ENCODE results near the gene RPL18. TPM values are rescaled to one million over a fixed set of nuclear protein-coding genes. Genes with fewer than 3 reads are reported as not detected.

Gene RPL18
- total and polyA plus RNA-seq, 12 donors: 493 to 2,257 (median 564) TPM

DNA sequence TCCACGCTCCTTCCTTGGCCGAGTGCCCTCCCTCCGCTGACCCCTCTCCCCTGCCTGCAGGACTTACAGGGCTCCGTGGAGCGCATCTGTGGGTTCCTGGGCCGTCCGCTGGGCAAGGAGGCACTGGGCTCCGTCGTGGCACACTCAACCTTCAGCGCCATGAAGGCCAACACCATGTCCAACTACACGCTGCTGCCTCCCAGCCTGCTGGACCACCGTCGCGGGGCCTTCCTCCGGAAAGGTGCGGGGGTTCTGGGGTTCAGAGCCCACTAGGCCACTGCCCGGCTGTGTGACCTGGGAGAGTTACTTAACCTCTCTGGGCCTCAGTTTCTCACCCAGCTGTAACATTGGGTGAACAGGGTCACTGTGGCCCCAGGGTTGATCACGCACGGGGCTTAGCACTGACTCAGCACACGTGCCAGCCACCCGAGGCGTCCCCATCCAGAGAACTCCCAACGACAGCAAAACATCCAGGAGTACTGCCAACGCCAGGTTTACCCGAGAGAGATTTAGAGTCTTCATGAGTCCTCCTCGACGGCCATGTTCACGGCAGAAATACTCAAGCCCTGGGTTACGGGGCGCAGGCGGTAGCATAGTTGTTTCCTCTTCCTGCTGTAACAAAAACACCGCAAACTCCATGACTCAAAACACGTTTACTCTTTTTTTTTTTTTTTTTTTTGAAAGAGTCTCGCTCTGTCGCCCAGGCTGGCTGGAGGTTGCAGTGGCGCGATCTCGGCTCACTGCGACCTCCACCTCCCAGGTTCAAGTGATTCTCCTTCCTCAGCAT is 22.1 kb downstream of the RPL18 start:
- DNase-seq: no peak
- TF ChIP-seq, protein P1, sequence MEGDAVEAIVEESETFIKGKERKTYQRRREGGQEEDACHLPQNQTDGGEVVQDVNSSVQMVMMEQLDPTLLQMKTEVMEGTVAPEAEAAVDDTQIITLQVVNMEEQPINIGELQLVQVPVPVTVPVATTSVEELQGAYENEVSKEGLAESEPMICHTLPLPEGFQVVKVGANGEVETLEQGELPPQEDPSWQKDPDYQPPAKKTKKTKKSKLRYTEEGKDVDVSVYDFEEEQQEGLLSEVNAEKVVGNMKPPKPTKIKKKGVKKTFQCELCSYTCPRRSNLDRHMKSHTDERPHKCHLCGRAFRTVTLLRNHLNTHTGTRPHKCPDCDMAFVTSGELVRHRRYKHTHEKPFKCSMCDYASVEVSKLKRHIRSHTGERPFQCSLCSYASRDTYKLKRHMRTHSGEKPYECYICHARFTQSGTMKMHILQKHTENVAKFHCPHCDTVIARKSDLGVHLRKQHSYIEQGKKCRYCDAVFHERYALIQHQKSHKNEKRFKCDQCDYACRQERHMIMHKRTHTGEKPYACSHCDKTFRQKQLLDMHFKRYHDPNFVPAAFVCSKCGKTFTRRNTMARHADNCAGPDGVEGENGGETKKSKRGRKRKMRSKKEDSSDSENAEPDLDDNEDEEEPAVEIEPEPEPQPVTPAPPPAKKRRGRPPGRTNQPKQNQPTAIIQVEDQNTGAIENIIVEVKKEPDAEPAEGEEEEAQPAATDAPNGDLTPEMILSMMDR (IDR thresholded peaks at IDR 0.05): no peak
- 76 to 84% methylated on average over 39 of the region's 39 CpGs for WGBS, 2 donors
- no peaks in the 10 kb centered on the region for H3K4me1 ChIP-seq
- no peaks in the 10 kb centered on the region for H3K36me3 ChIP-seq
- H3K9me3 ChIP-seq: no peaks in the 10 kb centered on the region
- H3K27me3 ChIP-seq: peaks cover 0 to 10% (median 0%) of the 10 kb centered on the region in 7 donors
- no peak overlapping the region for H3K27ac ChIP-seq
- no peak overlapping the region for H3K4me3 ChIP-seq
- ATAC-seq: peak in 1 of 8 donors; percentile 19
- intact Hi-C loops (cut with DNase I): no loop called here

DNA sequence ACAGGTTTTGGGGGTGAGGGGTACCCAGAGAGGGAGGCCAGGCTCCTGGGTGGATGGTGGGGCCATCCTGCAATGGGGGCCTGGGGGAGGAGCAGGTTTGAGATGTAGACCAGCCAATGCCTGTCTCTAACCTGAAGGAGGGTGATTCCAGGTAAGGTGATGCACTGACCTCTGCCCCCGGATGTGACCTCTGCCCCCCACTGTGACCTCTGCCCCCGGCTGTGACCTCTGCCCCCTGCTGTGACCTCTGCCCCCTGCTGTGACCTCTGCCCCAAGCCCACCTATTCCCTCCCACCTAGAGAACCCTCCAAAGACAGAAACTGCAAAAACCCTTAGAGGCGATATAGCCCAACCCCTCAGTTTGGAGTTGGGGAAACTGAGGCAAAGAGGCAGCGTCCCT is 22.7 kb downstream of the RPL18 start:
- TF ChIP-seq, protein P1 (IDR thresholded peaks at IDR 0.05): no peak
- no peak overlapping the region for H3K4me3 ChIP-seq
- intact Hi-C loops (cut with DNase I): no loop called here
- no peaks in the 10 kb centered on the region for H3K36me3 ChIP-seq
- no peaks in the 10 kb centered on the region for H3K4me1 ChIP-seq
- ATAC-seq (peak in 1 of 8 donors; percentile 12), DNase-seq (no peak)
- peaks cover 0 to 10% (median 0%) of the 10 kb centered on the region in 7 donors for H3K27me3 ChIP-seq
- H3K9me3 ChIP-seq: no peaks in the 10 kb centered on the region
- WGBS, 2 donors: 80 to 86% methylated on average over 4 of the region's 4 CpGs
- H3K27ac ChIP-seq: no peak overlapping the region

DNA sequence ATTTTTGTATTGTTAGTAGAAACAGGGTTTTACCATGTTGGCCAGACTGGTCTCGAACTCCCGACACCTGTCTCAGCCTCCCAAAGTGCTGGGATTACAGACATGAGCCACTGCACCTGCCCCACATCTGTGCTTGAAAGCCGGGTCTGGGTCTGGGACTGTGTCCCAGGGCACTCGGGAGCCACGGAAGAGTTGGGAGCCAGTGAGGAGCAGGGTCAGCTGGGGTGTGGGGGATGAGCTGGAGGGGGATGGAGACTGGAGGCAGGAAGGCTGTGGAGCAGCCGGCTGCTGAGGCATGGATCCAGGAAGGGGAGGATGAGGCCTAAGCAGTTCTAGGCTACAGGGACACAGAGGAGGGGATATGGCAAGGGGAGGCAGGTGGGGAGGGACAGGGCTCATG is 23.1 kb downstream of the RPL18 start:
- WGBS, 2 donors: 68% methylated on average over 6 of the region's 6 CpGs

DNA sequence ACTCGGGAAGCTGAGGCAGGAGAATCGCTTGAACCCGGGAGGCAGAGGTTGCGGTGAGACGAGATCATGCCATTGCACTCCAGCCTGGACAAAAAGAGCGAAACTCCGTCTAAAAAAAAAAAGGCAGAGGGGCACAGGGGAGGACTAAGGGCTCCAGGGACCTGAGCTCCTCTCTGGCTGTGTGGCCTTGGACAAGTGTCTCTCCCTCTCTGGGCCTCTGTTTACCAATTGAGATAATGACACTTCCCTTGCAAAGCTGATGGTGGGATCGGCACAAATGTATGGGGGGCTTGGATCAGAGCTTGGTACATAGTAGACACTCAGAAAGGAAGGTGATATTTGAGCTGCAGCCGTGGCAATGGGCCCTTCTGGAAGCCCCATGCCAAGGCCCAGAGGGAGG is 23.8 kb downstream of the RPL18 start:
- Histone ChIP-seq H3K27ac (no peak overlapping the region), H3K4me3 (no peak overlapping the region), H3K4me1 (no peaks in the 10 kb centered on the region), H3K27me3 (peaks cover 0 to 4% (median 0%) of the 10 kb centered on the region in 7 donors), H3K9me3 (no peaks in the 10 kb centered on the region), H3K36me3 (no peaks in the 10 kb centered on the region)
- DNase-seq: no peak
- TF ChIP-seq, protein P1 (IDR thresholded peaks at IDR 0.05): no peak
- intact Hi-C loops (cut with DNase I): no loop called here
- 85% methylated on average over 9 of the region's 9 CpGs for WGBS, 2 donors
- no peak for ATAC-seq

More for the DNA sequence above, 23.1 kb downstream of the RPL18 start:
- H3K27me3 ChIP-seq: peaks cover 0 to 6% (median 0%) of the 10 kb centered on the region in 7 donors
- H3K4me3 ChIP-seq: no peak overlapping the region
- ATAC-seq: no peak
- no peak overlapping the region for H3K27ac ChIP-seq
- no peaks in the 10 kb centered on the region for H3K36me3 ChIP-seq
- no peak for DNase-seq
- intact Hi-C loops (cut with DNase I): no loop called here
- H3K4me1 ChIP-seq: no peaks in the 10 kb centered on the region
- no peaks in the 10 kb centered on the region for H3K9me3 ChIP-seq
- TF ChIP-seq, protein P1 (IDR thresholded peaks at IDR 0.05): no peak
